ENCODE measurements around the gene KLHL2. TPM values are rescaled to one million over a fixed set of nuclear protein-coding genes. Genes with fewer than 3 reads are reported as not detected.
"Not testable (repeated sequence)": the region's sequence is repeated elsewhere in the genome, so short reads cannot be mapped to it uniquely, and the experiment has no call there.

Gene KLHL2
- total RNA-seq, 4 donors from 2014 or later = 23.1 to 42.6 (median 32.4) TPM

GRCh38 chr4:165175879-165176278 lies 31.5 kb upstream of the KLHL2 start:
- no peak for ATAC-seq (ENCODE audit: low FRiP score)
- DNase-seq (ENCODE audit: low spot score) = no peak
- TF ChIP-seq, protein P1, sequence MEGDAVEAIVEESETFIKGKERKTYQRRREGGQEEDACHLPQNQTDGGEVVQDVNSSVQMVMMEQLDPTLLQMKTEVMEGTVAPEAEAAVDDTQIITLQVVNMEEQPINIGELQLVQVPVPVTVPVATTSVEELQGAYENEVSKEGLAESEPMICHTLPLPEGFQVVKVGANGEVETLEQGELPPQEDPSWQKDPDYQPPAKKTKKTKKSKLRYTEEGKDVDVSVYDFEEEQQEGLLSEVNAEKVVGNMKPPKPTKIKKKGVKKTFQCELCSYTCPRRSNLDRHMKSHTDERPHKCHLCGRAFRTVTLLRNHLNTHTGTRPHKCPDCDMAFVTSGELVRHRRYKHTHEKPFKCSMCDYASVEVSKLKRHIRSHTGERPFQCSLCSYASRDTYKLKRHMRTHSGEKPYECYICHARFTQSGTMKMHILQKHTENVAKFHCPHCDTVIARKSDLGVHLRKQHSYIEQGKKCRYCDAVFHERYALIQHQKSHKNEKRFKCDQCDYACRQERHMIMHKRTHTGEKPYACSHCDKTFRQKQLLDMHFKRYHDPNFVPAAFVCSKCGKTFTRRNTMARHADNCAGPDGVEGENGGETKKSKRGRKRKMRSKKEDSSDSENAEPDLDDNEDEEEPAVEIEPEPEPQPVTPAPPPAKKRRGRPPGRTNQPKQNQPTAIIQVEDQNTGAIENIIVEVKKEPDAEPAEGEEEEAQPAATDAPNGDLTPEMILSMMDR (IDR thresholded peaks at IDR 0.05) = no peak

DNA sequence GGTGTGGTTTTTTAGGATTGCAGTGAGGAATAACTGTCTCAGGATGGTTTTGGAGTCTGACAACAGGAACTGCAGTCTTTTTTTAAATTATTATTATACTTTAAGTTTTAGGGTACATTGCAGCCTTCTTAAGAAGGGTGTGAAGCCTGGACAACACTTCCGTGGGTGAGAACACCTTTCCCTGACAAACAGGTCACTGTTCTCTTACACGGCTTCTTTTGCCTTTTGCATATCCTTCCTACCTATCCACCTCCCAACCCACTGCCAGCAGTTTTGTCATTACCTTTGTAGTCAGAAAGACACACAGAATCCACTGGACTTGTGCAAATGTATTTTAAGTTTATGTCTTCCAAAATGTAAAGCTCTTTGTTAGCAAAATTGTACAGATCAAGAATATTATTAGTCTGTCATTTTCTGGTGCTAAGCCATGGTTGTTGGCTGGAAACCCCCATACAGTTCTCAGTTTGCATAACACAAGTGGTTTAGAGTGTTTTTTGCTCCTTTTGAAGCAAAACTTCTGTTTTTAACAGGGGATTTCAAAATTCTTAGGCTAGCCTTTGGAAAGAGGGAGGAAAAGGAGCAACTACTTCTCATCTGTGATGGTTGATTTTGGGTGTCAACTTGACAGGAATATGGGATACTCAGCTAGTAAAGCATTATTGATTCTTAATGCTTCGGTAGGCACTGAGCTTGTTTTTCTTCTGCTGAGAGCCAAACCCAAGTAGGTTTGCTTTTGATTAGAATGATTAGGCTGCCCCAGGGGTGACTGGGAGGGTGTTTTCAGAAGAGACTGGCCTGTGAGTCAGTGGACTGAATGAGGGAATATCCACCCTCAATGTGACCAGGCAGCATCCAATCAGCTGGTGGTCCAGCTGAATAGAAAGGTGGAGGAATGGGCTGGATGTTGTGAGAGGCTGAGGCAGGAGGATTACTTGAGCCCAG lies 29.4 kb upstream of the KLHL2 start:
- TF ChIP-seq, protein P1 (IDR thresholded peaks at IDR 0.05) = no peak
- no peak for ATAC-seq (ENCODE audit: low FRiP score)
- DNase-seq (ENCODE audit: low spot score) = no peak

DNA sequence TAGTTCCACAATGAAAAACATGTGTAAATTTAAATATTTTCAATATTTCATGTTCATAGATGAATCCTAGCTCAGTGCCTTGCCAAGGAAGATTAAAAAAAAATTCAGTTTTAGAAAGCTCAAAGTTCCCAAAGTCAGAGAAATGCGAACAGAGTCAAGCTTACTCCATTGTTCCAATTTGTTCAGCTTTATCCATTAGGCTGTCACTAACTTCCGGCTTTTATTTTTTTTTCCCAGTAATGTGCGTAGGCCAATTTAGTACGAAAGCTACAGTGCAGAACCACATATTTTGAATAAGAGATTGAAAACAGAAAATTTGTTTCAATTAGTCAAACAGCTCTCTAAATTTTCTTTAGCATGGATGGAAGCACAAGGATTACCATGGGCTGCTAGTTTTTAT lies 23.1 kb upstream of the KLHL2 start:
- TF ChIP-seq, protein P1 (IDR thresholded peaks at IDR 0.05) = no peak
- no peak for DNase-seq (ENCODE audit: low spot score)
- no peak for ATAC-seq (ENCODE audit: low FRiP score)

DNA sequence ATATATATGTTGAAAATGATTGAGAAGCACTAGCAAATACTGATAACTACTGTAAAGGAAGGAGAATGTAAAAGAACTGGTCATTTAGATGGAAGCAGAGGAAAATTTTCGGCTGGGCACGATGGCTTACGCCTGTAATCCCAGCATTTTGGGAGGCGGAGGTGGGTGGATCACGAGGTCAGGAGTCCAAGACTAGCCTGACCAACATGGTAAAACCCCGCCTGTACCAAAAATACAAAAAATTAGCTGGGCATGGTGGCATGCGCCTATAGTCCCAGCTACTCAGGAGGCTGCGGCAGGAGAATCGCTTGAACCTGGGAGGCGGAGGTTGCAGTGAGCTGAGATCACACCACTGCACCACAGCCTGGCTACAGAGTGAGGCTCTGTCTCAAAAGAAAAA lies 22.4 kb upstream of the KLHL2 start:
- not testable (repeated sequence) for ATAC-seq (ENCODE audit: low FRiP score); DNase-seq (ENCODE audit: low spot score)

GRCh38 chr4:165185448-165185847 lies 21.9 kb upstream of the KLHL2 start:
- TF ChIP-seq, protein P1 (IDR thresholded peaks at IDR 0.05) = no peak
- DNase-seq (ENCODE audit: low spot score) (no peak), ATAC-seq (ENCODE audit: low FRiP score) (no peak)

- ATAC-seq (ENCODE audit: low FRiP score) (no peak), DNase-seq (ENCODE audit: low spot score) (no peak)
- TF ChIP-seq, protein P1 (IDR thresholded peaks at IDR 0.05) = no peak
Observed at GRCh38 chr4:165190591-165191347, 16.6 kb upstream of the KLHL2 start.

- ATAC-seq (ENCODE audit: low FRiP score) = no peak
- DNase-seq (ENCODE audit: low spot score) = no peak
- TF ChIP-seq, protein P1 (IDR thresholded peaks at IDR 0.05) = no peak
Observed at GRCh38 chr4:165191348-165191656, 16.1 kb upstream of the KLHL2 start.
